HG03045 (cell line): ENCODE data around the gene BRD7.

Experiments
- ATAC-seq: cut with Tn5 transposase; IDR thresholded peaks from one replicate; pipeline ENCODE4 v1.9.1; 2021; ENCODE audit warnings: mild to moderate bottlenecking, moderate library complexity; ENCODE audit not compliant: unreplicated experiment

The BRD7 gene

DNA sequence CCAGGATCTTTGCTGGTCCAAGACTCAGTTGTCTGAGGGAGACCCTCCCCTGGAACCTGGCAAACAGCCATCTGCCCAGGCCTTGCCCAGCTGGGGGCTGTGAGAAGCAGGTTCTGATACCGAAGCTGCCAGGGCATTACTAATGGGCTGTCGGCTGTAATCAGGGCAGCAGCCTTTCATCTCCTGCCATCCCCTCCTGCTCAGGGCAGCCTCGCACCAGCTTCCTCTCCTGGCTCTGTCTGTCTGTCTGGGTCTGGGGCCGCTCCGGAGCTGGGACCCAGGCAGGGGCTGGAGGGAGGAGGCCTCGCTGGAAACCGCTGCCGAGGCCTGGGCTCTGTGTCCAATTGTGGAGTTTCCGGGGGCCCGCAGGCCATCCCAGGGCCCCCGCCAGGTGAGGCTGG lies 21.6 kb upstream of the BRD7 start:
- ATAC-seq: no peak

DNA sequence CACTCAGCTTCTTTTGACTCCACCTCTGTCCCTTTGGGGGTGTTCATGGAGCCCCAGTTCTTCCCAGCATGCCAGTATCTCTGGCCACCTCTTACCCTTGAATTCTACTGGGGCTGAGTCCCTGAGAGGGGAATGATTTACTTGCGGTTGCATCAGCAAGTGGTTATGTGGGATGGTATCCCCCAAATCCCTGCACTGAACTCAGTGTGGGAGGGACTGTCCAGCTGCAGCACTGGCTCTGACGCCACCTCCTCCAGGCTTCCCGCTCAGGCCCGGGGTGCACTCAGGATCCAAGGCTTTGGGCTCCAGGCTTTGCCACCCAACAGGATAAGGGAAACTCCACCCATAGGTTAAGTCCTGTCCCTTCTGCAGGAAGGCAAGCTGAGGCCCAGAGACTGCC lies 21.1 kb upstream of the BRD7 start:
- no peak for ATAC-seq

DNA sequence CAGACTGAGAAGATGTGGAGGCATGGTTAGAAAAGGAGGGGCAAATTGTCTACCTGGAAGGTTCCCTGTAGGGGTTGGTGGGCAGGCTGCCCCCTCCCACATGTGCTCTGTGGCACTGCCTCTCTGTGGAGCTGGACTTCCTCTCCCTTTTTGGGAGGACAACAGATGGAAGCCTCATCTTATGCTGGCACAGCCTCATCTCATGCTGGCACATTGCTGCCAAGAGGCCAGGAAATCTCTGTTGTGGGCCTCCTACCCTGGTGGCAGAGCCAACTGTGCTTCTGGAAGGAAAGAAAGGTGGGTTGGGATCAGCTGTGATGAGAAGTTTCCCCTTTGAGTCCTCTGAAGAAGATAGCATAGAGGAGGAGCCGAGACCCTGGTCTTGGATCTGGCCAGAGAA lies 19.7 kb upstream of the BRD7 start:
- no peak for ATAC-seq

DNA sequence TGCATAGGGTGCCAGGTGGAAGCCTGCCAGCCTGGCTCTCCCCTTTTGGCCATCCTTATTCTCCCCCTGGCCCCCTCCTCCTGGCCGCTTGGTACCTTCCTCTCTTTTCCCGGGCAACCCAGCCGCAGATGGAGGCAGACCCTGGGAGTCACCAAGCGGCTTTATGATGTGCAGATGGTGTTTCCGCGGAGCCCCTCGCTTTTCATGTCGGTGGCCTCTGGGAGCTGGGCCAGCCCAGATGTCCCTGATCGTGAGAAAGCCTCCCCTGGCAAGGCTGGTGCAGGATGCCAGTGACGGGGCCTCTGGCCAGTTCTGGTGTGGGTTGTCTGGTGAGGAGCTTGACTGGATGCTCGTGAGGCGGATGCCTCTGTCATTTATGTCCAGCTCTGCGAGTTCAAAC lies 18.0 kb upstream of the BRD7 start:
- ATAC-seq: no peak

DNA sequence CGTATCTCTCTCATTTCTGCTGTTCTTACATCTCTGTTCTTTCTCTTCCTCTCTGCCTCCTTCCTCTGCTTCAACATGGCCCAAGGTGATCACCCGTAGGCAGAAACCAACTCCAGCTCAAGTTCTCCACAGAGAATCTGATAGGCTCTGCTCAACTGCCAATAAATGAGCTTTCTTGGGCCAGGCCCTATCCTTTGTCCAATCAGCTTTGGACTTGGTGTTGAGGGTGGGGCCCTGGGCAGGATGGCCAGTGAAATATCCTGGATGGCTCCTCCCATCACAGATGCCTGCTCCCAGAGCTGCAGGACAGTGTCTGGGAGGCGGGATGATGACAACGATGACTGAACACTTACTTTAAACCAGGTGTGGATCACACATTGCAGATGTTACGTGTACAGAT lies 17.4 kb upstream of the BRD7 start:
- ATAC-seq: no peak

DNA sequence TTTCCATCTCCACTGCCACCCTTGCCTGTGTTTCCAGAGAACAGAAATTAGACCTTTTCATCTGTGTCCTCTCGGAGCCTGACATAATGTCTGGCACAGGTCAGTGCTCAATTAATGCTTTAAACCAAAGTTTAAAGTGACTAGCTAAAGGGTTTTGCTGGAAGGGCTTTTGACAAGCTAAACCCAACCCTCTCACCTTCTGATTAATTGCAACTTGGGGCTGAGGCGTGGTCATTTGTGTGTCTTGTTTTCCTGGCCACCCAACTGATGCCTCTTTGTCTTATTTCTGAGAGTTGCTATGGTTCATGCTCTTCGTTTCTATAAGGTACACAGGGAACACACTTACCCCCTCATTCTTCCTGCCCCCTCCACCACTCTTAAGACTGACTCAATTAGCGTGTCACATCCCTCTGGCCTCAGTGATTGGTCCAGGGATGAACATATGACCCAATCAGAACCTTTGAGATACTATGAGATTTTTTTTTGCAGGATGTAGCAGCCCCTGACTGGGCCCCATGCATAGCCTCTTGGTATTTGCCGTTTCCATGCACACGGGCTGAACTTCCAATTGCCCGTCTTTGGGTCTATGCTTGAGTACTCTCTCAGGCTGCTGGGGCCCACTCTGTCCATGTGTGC lies 15.8 kb upstream of the BRD7 start:
- ATAC-seq: no peak

DNA sequence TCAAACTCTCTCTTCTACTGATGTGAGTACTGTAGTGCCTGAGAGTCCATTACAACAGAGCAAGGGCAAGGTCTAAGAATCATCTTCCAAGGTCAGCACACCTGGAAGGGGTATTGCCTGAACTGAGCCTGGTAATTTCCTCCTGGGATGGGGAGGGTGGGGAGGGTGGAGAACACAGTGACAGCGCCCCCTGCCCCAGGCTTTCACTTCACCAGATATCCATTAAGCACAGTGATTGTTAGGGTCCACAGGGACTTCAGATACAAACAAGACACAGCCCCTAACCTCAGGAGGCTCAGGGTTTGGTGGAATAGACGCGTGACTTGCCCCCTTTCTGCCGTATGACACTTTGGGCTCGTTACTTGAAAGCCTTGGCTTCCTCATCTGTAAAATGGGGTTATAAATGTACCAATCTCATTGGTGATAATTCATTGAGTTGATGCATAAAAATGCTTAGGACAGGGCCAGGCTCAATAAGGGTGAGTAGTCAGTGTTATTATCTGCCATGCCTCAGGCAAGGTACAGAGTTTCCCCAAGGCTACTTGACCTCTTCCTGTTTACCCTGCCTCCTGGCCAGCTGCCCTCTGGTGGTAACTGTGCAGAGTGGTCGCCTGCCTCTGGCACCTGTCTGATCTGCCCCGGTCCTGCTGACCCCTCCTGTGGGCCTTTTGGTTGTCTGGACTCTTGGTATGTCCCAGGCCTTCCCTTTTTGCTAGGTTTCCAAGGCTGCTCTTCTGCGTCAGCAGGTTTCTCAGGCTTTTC lies 13.1 kb upstream of the BRD7 start:
- ATAC-seq: no peak

DNA sequence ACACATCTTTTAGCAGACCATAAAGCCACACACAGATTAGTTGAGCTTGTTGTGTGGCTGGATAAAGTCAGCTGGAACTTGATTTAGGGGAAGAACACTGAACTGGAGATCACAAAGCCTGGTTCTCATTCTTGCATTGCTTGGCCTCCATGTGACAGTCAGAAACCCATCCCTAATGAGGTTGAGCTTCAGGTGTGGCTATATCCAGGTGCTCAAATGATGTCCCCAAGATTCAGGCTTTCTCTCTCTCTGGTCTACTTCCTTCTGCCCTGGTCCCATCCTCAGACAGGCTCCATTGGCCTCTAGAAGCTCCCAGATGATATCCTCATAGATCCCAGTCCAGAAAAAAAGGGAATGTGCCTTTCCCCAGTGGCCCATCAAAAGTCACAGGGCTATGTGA lies 9.6 kb upstream of the BRD7 start:
- ATAC-seq: no peak

DNA sequence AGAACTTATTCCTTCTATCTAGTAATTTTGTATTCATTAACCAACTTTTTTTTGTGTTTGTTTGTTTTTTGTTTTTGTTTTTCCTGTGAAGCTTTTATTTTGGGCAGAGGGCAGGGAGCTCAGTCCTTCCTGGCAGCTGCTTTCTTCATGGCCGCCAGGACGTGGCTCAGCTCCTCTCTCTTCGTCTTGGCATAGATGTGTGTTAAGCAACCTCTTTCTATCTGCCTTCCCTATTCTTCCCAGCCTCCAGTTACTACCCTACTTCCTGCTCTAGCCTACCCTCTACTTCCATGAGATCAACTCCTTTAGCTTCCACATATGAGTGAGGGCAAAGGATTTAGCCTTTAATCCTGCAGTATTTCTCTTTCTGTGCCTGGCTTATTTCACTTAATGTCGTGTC lies 8.2 kb upstream of the BRD7 start:
- no peak for ATAC-seq

DNA sequence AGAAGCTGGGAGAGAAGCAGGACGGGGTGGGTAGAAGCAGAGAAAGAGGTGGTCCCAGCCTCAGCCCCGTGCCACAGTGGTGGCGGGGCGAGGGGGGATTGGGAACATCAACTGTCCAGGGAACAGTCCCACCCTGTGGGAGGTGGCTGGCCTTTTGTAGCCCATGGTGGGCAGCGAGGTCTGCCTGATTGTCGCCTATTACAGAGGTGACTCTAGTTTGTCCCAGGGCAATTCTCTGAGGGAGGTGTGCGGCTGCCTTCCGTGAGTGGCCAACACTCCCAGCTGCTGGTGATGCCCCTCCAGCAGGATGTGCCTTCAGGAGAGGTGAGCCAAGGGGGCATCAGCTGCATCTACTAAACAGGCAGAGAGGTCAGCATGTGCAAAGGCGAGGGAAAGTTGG lies 5.0 kb upstream of the BRD7 start:
- ATAC-seq: no peak

DNA sequence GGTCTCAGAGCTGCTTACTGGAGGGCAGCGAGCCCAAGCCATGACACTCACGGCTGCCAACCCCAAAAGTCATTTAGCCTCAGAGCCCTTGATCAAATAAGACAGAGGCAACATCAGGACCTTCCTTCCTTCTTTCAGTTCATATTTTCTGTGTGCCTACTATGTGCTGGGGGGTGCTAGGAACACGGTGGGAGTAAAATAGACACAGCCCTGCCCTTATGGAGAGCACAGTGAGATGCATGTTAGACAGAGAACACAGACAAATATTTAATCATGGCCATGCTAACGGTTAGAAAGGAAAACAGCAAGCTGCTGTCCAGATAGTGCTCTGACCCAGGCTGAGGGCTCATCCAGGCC lies 4.5 kb upstream of the BRD7 start:
- ATAC-seq: no peak

DNA sequence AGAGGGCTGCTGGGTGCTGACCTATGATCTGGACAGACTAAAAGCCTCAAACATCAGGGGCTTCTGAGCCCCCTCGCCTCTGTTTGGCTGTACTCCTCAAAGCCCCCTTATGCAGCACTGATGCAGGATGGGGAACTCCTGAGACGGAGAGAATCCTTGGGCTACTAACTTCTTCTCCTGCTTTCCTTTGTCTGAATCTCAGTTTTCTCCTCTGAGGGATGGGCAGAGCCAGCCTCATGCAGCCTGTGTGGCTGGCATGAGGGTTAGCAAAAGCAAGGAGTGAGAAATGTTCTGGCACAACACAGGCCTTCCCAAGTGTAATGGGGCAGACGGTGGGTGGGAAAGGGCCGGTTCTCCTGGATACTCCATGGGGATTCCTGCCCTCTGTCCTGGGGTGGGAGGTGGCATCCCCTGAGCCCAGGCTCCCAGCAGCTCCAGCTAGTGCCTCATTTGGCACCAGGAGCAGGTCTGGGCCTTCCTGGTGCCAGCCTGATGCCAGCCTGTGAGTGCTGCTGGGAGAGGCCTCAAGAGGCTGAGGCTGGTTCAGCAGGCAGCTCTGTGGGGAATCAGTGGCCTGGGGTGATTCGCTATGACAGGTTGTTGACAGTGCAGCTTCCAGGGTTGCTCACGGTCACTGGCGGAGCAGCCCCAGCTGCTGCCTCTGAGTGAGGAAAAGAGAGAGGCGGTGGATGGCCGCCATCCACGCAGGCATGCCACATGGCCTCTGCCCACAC lies 4.0 kb upstream of the BRD7 start:
- ATAC-seq: no peak

DNA sequence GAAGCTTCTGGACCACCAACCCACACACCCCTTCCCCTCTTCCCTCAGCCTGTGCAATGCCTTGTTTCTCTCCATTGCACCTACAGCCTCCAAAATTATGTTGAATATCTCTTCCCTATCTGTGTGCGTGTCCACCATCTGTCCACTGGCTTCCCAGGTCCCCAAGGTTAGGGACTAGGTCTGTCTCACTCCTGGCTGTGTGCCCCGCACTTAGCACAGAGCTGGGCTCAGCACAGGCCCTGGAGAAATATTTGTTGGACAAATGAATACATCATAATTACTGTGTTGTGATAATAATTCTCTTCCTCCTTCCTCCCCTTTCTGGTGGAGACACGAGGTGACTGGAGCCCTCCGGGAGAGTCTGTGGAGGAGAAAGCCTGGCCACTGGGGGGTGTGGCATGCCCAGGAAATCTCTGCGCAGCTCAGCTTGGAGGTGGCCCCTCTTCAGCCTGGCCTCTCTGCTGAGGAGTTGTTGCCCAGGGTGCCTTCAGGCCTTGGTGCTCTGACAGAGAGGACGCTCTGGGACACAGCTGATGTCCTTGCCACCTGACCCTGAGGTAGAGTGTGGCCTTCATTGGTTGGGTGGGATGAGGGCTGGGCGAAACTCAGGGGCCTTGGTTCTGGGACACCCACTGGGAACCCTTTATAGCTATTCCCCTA lies 3.3 kb upstream of the BRD7 start:
- ATAC-seq: no peak

DNA sequence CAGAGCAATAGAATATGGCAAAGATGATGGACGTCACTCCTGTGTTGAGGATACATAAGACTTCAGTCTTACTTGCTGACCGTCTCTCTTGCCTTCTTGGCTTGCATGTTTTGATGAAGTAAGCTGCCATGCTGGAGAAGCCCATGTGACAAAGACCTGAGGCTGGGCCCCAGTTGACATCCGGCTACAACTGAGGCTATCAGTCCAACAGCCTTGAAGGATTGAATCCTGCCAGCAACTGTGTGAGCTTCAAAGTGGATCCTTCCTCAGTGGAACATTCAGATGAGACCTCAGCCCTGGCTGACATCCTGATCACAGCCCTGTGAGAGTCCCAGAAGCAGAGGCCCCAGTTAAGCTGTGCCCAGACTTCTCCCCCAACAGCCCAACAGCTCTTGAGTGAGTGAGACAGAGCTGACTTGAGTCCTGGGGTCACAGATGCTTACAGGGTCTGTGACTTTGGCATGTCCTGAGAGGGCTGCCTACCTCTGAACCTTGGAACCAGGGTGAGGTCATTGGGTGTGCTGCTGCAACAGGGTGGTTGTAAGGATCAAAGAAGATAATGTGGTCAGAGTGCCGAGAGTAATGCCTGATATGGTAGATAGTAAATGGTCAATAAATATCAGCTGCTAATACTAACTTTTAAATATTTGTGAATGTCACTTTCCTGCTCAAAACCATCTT lies 2.4 kb upstream of the BRD7 start:
- ATAC-seq: no peak

DNA sequence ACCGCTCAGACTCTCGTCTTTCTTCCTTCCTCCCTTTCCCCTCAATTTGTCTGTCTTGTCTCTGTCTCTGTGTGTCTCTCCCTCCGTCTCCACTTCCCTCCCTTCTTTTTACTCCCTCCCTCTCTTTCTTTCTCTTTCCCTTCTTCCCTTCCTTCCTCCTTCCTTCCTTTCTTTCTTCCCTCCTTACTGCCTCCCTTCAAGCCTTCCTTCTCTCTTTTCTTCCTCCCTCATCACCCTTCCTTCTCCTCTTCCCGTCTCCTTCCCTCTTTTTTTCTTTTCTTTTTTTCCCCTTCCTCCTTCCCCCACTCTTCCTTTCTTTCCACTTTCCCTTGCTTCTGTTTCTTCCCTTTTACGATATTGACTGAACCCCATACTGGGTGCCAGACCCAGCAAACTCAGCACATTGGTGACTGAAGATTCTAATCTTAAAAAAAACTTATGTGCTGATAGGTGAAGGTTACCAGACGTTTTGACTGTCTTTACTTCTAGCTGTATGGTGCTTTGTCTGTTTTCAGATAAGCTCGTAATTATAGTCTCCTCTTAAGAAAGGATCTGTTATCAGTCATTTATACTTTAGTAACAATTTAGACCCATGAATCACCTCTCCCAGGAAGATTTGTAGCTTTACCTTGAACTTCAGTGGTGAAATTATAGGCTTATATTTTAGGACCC lies 481 bp upstream of the BRD7 start:
- no peak for ATAC-seq

DNA sequence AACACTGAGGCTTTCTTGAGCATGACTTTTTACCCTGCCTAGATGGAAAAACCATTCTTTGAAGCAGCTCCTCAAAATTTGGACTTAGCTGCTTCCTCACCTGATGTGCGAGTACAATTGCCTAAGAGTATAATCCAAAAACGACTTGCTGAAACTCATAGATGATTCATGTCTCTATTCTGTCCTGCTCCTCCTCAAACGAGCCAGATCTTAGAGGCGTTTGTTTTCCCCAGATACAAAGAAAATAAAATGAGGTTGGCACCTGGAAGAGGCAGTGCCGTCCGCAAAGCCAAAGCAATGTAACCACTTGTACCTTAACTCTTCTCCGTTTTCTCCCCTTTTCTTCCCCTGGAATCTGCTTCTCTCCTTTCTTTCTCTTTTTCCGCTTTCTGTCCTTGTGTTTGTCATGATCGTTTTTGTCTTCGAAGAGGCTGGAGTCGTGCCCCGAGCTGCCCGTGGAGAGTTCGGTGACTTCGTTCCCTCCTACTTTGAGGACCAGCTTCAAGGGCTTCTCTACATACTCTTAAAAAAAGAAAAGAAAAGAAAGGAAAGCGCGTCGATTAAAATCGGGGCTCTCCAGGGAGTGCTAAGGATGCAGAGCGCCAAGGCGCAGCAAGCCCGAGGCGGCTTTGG lies 895 bp downstream of the BRD7 start:
- ATAC-seq: no peak

DNA sequence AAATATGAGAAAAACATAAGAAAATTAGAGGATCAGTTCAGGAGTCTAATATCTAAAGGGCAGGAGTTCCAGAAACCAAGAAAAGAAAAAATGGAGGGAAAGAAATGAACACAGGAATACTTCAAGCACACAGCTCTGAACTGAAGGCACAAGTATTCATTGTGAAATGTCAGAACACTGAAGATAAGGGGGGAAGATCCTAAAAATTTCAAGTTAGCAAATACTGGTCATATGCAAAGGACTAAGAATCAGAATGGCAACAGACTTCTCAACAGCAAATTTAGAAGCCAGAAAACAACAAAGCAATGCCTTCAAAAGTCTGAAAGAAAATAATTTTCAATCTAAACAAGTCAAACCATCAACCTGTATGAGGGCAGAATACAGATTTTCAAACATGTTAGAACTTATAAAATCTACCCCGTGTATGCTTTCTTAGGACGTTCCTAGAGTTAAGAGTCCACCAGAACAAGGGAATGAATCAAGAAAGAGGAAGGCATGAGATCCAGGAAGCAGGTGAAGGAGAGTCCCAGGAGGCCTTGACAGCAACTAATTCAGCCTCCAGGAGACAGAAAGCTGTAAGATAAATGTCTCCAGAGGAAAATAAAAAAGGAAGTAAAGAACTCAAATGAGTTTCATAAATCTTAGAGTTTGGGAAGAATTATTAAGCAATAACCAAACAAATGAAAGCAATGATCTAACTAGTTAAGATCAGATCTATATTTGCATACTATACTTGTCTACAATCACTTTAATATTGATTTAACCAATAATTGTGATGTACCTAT lies 2.8 kb downstream of the BRD7 start:
- ATAC-seq: no peak

DNA sequence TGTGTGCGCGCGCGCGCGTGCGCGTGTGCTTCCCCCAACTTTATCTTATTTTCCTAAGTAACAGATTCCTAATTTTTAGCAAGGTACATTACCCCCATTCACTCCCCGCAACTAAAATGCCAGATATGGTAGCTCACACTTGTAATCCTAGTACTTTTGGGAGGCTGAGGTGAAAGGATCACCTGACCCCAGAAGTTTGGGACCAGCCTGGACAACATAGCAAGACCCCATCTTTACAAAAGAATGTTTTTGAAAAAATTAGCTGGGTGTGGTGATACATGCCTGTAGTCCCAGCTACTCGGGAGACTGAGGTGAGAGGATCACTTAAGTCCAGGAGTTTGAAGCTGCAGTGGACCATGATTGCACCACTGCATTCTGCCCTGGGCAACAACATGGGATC lies 5.1 kb downstream of the BRD7 start:
- ATAC-seq: no peak

DNA sequence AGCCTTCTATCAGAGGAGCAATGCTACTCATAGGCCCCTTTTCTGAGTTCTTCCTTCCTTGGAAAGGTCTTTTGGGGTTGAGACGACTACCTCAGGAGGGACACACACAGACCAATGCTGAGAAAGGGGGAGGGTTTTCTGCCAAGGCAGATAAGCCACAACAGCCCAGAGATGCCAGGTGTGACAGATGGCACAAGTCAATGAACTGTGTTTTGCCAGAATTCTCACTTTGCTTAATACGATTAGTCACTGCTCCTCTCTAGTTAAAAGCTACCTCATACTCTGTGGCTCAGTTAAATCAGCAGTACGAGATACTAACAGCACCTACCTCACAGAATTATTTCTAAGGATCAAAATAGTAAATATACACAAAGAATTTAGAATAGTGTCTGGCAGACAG lies 8.0 kb downstream of the BRD7 start:
- no peak for ATAC-seq
